ENCODE results near the gene RPL27. TPM values are rescaled to one million over a fixed set of nuclear protein-coding genes. Genes with fewer than 3 reads are reported as not detected.

The RPL27 gene
- total RNA-seq, 1 donor from 2014 or later = 1,478 TPM

DNA sequence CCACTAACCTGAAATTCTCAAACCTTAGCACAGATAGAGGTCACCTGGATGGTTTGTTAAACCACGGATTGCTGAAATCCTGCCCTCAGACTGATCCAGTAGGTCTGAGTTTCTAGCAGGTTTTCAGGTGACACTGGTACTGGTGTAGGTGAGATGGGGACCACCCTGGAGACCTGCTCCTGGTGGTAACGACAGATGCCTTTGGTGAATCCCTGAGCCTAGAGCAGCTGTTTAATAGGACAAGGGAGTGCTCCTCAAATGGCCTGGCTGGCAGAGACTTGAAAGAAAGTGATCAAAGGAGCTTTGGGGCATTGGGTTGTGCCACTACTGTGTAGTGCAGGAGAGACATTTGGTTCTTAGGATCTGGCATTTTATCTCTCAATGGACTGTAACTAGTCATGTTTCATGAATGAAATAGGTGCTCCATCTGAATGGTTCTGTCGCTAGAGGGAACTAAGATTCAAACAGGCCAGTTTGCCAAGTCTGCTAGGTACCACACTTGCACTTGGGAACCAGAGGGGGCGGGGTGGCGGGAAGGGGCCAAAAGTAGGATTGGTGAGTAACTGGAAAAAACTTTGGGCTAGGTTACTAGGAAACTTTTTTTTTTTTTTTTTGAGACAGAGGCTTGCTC, 5.4 kb downstream of the RPL27 start:
- Histone ChIP-seq H3K27me3 (ENCODE audit: control insufficient read depth, insufficient read depth, low read length) (no peaks in the 10 kb centered on the region), H3K4me3 (ENCODE audit: low read depth, low read length) (no peak overlapping the region), H3K36me3 (ENCODE audit: control insufficient read depth, insufficient read depth, low read length) (peaks cover 2% of the 10 kb centered on the region)
- TF ChIP-seq, protein P1, sequence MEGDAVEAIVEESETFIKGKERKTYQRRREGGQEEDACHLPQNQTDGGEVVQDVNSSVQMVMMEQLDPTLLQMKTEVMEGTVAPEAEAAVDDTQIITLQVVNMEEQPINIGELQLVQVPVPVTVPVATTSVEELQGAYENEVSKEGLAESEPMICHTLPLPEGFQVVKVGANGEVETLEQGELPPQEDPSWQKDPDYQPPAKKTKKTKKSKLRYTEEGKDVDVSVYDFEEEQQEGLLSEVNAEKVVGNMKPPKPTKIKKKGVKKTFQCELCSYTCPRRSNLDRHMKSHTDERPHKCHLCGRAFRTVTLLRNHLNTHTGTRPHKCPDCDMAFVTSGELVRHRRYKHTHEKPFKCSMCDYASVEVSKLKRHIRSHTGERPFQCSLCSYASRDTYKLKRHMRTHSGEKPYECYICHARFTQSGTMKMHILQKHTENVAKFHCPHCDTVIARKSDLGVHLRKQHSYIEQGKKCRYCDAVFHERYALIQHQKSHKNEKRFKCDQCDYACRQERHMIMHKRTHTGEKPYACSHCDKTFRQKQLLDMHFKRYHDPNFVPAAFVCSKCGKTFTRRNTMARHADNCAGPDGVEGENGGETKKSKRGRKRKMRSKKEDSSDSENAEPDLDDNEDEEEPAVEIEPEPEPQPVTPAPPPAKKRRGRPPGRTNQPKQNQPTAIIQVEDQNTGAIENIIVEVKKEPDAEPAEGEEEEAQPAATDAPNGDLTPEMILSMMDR (IDR thresholded peaks at IDR 0.05; ENCODE audit: insufficient read depth, low read length, poor library complexity, severe bottlenecking) = no peak
- no peak for DNase-seq (ENCODE audit: low read depth)

DNA sequence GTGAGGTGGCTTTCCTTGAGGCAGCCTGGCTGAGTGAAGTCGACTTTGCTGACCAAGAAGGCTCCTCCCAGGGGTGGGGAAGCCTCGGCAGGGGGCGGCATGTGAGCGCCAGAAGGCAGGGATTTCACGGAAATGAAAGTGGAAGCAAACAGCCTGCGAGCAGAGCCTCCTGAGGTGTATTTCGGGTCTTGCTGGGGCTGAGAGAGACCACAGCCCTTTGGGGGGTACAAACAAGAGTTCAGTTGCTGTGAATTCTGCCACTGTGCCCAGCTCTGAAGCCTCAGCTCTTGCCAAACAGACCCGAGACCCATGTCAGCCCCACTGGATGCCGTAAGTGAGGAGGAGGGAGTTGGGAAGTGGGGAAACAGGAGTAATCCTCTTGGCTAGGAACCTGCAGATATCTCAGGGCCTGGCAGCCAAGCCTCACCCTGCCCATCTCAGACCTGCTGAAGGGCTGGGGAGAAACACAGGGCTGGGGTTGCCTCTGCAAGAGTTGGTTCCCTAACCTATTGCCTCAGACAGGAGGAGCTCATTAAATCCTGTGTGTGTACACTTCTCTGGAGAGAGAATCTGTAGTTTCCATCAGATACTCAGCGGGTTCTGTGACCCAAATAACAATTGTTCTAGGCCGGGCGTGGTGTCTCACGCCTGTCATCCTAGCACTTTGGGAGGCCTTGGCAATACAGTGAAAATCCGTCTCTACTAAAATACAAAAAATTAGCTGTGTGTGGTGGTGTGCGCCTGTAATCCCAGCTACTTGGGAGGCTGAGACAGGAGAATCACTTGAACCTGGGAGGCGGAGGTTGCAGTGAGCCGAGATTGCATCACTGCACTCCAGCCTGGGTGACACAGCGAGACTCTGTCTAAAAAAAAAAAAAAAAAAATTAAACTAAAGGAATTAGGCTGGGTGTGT, 8.7 kb downstream of the RPL27 start, which contains the start of gene IFI35:
Gene IFI35, plus strand, starts transcription at position 146 of the 913 bp plus-strand sequence. Its CDS starts 164 bp downstream, at position 310.
- TF ChIP-seq, protein P1 (IDR thresholded peaks at IDR 0.05; ENCODE audit: insufficient read depth, low read length, poor library complexity, severe bottlenecking) = peak; percentile 45
- no peaks in the 10 kb centered on the region for H3K36me3 ChIP-seq (ENCODE audit: control insufficient read depth, insufficient read depth, low read length)
- peak within 1 kb of the TSS; percentile 73 for H3K4me3 ChIP-seq (ENCODE audit: low read depth, low read length)
- H3K27me3 ChIP-seq (ENCODE audit: control insufficient read depth, insufficient read depth, low read length) = no peaks in the 10 kb centered on the region
- peak; percentile 56 for DNase-seq (ENCODE audit: low read depth)

DNA sequence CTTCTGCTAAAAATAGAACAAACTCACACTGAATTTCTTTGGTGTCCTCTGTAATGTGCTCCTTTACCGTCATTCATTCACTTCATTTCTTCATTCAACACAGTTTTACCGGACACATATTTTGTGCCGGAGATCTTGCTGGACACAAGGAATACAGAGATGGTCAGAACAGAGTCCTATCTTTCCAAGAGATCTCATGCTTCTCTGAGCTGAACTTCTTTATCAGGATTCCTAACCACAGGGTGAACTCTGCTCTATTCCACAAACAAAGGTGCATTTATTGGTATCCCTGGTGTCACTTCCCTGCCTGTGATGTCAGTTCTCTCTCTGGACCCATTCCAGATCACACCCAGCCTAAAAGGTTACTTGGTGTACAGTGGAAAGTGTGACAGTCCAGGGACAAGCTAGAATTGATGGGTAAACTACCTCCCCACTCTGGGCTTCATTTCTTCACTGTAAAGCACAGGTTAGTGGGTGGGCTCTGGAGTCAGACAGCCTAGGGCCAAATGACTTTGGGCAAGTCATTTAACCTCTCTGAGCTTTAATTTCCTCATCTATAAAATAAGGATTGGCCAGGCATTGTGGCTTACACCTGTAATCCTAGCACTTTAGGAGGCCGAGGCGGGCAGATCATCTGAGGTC, 12.6 kb downstream of the RPL27 start:
- no peak for DNase-seq (ENCODE audit: low read depth)
- no peak overlapping the region for H3K4me3 ChIP-seq (ENCODE audit: low read depth, low read length)
- TF ChIP-seq, protein P1 (IDR thresholded peaks at IDR 0.05; ENCODE audit: insufficient read depth, low read length, poor library complexity, severe bottlenecking) = no peak
- no peaks in the 10 kb centered on the region for H3K36me3 ChIP-seq (ENCODE audit: control insufficient read depth, insufficient read depth, low read length)
- H3K27me3 ChIP-seq (ENCODE audit: control insufficient read depth, insufficient read depth, low read length) = no peaks in the 10 kb centered on the region

DNA sequence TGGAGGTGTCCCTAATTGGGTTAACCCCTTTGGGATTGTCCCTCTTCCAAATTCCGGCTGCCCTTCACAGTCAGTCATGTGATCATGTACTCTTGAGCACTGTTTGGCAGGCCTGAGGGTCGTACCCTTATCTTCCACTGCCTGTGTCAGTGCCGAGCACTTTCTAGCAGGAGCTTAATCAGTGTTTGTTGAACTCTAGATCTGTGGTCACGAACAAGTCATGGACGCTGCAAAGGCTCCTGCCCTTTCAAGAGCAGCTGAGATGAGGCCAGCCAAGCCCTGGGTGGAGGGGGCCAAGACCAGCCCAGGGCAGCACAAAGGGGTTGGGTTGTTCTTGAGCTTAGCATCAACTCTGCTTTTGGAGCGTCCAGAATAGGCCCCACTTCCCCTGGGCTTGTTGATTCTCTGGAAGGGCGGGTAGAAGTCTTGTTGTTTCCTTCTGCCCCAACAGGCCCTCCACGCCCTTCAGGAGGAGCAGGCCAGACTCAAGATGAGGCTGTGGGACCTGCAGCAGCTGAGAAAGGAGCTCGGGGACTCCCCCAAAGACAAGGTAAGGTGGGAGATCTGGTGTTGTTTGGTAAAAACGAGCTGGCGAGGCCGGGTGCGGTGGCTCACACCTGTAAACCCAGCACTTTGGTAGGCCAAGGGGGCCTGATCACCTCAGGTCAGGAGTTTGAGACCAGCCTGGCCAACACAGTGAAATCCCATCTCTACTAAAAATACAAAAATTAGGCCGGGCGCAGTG, 13.7 kb downstream of the RPL27 start:
- Histone ChIP-seq H3K4me3 (ENCODE audit: low read depth, low read length) (no peak overlapping the region), H3K27me3 (ENCODE audit: control insufficient read depth, insufficient read depth, low read length) (no peaks in the 10 kb centered on the region), H3K36me3 (ENCODE audit: control insufficient read depth, insufficient read depth, low read length) (peaks cover 2% of the 10 kb centered on the region)
- no peak for DNase-seq (ENCODE audit: low read depth)
- TF ChIP-seq, protein P1 (IDR thresholded peaks at IDR 0.05; ENCODE audit: insufficient read depth, low read length, poor library complexity, severe bottlenecking) = no peak

DNA sequence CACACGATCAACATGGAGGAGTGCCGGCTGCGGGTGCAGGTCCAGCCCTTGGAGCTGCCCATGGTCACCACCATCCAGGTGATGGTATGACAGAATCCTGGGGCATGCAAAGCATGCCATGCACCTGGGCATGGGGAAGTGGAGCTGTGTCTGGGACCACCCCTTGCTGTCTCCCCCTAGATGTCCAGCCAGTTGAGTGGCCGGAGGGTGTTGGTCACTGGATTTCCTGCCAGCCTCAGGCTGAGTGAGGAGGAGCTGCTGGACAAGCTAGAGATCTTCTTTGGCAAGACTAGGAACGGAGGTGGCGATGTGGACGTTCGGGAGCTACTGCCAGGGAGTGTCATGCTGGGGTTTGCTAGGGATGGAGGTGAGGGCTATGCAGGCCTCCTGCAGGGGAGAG, 15.1 kb downstream of the RPL27 start:
- H3K4me3 ChIP-seq (ENCODE audit: low read depth, low read length) = no peak overlapping the region
- DNase-seq (ENCODE audit: low read depth) = no peak
- peaks cover 2% of the 10 kb centered on the region for H3K36me3 ChIP-seq (ENCODE audit: control insufficient read depth, insufficient read depth, low read length)
- TF ChIP-seq, protein P1 (IDR thresholded peaks at IDR 0.05; ENCODE audit: insufficient read depth, low read length, poor library complexity, severe bottlenecking) = no peak
- no peaks in the 10 kb centered on the region for H3K27me3 ChIP-seq (ENCODE audit: control insufficient read depth, insufficient read depth, low read length)

Measured in kidney epithelial cell (primary cell).